GM23338 (cell line): Measurements from ENCODE around the gene DGCR8. TPM values are rescaled to one million over a fixed set of nuclear protein-coding genes. Genes with fewer than 3 reads are reported as not detected.

Source experiments
- ATAC-seq: fragments of 200-7000 bp; cut with Tn5 transposase; 3 replicates; pipeline ENCODE4 v1.9.1; 2020
- DNase-seq: peaks from one replicate; pipeline ENCODE4 v3.0.0-alpha.2; 2015; ENCODE audit warnings: low spot score
- H2AFZ ChIP-seq: fragments of 200-600 bp; sonication (generic); 2 replicates; pipeline ENCODE4 v1.8.0; 2016; ENCODE audit warnings: antibody characterized with exemption, mild to moderate bottlenecking, moderate library complexity
- H3F3A ChIP-seq: fragments of 200-600 bp; sonication (generic); replicated peaks from 2 replicates; pipeline ENCODE4 v1.8.0; 2017; ENCODE audit warnings: antibody characterized with exemption, mixed run types, low read depth
- H3K27ac ChIP-seq: fragments of 200-600 bp; sonication (generic); 2 replicates; pipeline ENCODE4 v1.6.1; 2016; ENCODE audit warnings: low read depth
- H3K27me3 ChIP-seq: fragments of 200-600 bp; sonication (generic); 2 replicates; pipeline ENCODE4 v1.8.0; 2016; ENCODE audit warnings: mild to moderate bottlenecking, mixed run types, moderate library complexity; ENCODE audit not compliant: insufficient read depth
- H3K36me3 ChIP-seq: fragments of 200-600 bp; sonication (generic); 2 replicates; pipeline ENCODE4 v1.8.0; 2016; ENCODE audit warnings: mild to moderate bottlenecking; ENCODE audit not compliant: insufficient read depth
- H3K4me1 ChIP-seq: fragments of 200-600 bp; sonication (generic); 2 replicates; pipeline ENCODE4 v1.8.0; 2016; ENCODE audit warnings: mild to moderate bottlenecking, moderate library complexity; ENCODE audit not compliant: insufficient read depth
- H3K4me2 ChIP-seq: fragments of 200-600 bp; sonication (generic); 2 replicates; pipeline ENCODE4 v1.7.1; 2017; ENCODE audit warnings: mixed run types
- H3K4me3 ChIP-seq: fragments of 200-600 bp; sonication (generic); 2 replicates; pipeline ENCODE4 v1.6.1; 2016; ENCODE audit warnings: mixed run types
- H3K79me2 ChIP-seq: fragments of 200-600 bp; sonication (generic); replicated peaks from 2 replicates; pipeline ENCODE4 v1.8.0; 2017; ENCODE audit warnings: mild to moderate bottlenecking; ENCODE audit not compliant: insufficient read depth
- H3K9me2 ChIP-seq: fragments of 200-600 bp; sonication (generic); 2 replicates; pipeline ENCODE4 v1.8.0; 2017; ENCODE audit not compliant: insufficient read depth
- H4K20me1 ChIP-seq: fragments of 200-600 bp; sonication (generic); replicated peaks from 2 replicates; pipeline ENCODE4 v1.8.0; 2017; ENCODE audit warnings: mild to moderate bottlenecking; ENCODE audit not compliant: insufficient read depth
- H3K27ac Mint-ChIP-seq: 2 replicates; pipeline ENCODE4 v1.8.0; 2020; ENCODE audit warnings: inconsistent platforms, mild to moderate bottlenecking, moderate library complexity, mixed read lengths
- H3K27me3 Mint-ChIP-seq: 3 replicates; pipeline ENCODE4 v1.8.0; 2022; ENCODE audit warnings: low read depth, mild to moderate bottlenecking, moderate library complexity, mixed read lengths, inconsistent platforms; ENCODE audit not compliant: insufficient read depth, poor library complexity
- H3K36me3 Mint-ChIP-seq: 3 replicates; pipeline ENCODE4 v1.8.0; 2021; ENCODE audit warnings: low read depth, mild to moderate bottlenecking, inconsistent platforms, moderate library complexity, mixed read lengths
- H3K4me1 Mint-ChIP-seq: 3 replicates; pipeline ENCODE4 v1.8.0; 2020; ENCODE audit warnings: mild to moderate bottlenecking, inconsistent platforms, mixed read lengths
- H3K4me3 Mint-ChIP-seq: 3 replicates; pipeline ENCODE4 v1.8.0; 2021; ENCODE audit warnings: moderate library complexity, mild to moderate bottlenecking, inconsistent platforms, mixed read lengths
- H3K9me3 Mint-ChIP-seq: 3 replicates; pipeline ENCODE4 v1.8.0; 2020; ENCODE audit warnings: moderate library complexity, mild to moderate bottlenecking, inconsistent platforms, mixed read lengths
- CREB1 ChIP-seq: fragments of 250-450 bp; sonication (Bioruptor Pico); IDR thresholded peaks from 2 replicates; pipeline ENCODE4 v1.5.0; 2020; ENCODE audit warnings: low read depth, mild to moderate bottlenecking, moderate library complexity
- EZH2 ChIP-seq: fragments of 200-600 bp; sonication (generic); IDR thresholded peaks from one replicate; pipeline ENCODE4 v1.8.0; 2017; ENCODE audit warnings: antibody characterized with exemption, mild to moderate bottlenecking, low read depth; ENCODE audit not compliant: unreplicated experiment
- EZH2phosphoT487 ChIP-seq: fragments of 200-600 bp; sonication (generic); IDR thresholded peaks from one replicate; pipeline ENCODE4 v1.8.1; 2018; ENCODE audit warnings: antibody characterized with exemption; ENCODE audit not compliant: unreplicated experiment
- JUNB ChIP-seq: IDR thresholded peaks from one replicate; pipeline ENCODE4 v1.6.1; 2016; ENCODE audit warnings: antibody characterized with exemption; ENCODE audit not compliant: unreplicated experiment
- NANOG ChIP-seq: IDR thresholded peaks from 2 replicates; pipeline ENCODE4 v1.6.1; 2016; ENCODE audit warnings: antibody characterized with exemption, borderline replicate concordance
- POLR2AphosphoS5 ChIP-seq: IDR thresholded peaks from 2 replicates; pipeline ENCODE4 v1.6.1; 2016; ENCODE audit warnings: antibody characterized with exemption, low read depth
- STAT1 ChIP-seq: IDR thresholded peaks from one replicate; pipeline ENCODE4 v1.6.1; 2016; ENCODE audit warnings: antibody characterized with exemption; ENCODE audit not compliant: unreplicated experiment
- ZNF114 ChIP-seq: fragments of 250-450 bp; sonication (Bioruptor Pico); IDR thresholded peaks from 2 replicates; pipeline ENCODE4 v1.5.0; 2020; ENCODE audit warnings: mild to moderate bottlenecking, moderate library complexity
- ZNF331 ChIP-seq: fragments of 250-450 bp; sonication (Bioruptor Pico); IDR thresholded peaks from 2 replicates; pipeline ENCODE4 v1.5.0; 2020; ENCODE audit warnings: low read depth, mild to moderate bottlenecking, moderate library complexity
- ZNF462 ChIP-seq: fragments of 250-450 bp; sonication (Bioruptor Pico); IDR thresholded peaks from 2 replicates; pipeline ENCODE4 v1.5.0; 2020; ENCODE audit warnings: mild to moderate bottlenecking, moderate library complexity
- polyA plus RNA-seq: library from polyadenylated mRNA; unstranded; fragments of >200 nt; fragmentation: Nextera tagmentation; extraction: Ambion mirVana; gene quantifications from 2 replicates; pipeline ENCODE4 v1.2.1, GENCODE V29; 2016
- total RNA-seq: library from RNA; depleted of rRNA; stranded (reverse); fragments of >200 nt; shearing (Covaris generic); gene quantifications from 2 replicates; pipeline ENCODE4 v1.2.3, GENCODE V29; 2014
- TF ChIP-seq, protein P1 (sequence below): IDR thresholded peaks from one replicate; pipeline ENCODE4 v1.6.1; 2018; ENCODE audit warnings: antibody characterized with exemption; ENCODE audit not compliant: unreplicated experiment
- TF ChIP-seq, protein P2 (sequence below), 2 experiments: fragments of 200-600 bp in 1 of 2; sonication (generic) in 1 of 2; conservative IDR thresholded peaks; 2 replicates each; pipeline versions ENCODE4 v1.5.1 to v1.6.1; 2016 to 2017; ENCODE audit warnings: antibody characterized with exemption in 2 of 2, low read depth in 2 of 2, mild to moderate bottlenecking in 2 of 2, moderate library complexity in 1 of 2
- TF ChIP-seq, protein P3 (sequence below): IDR thresholded peaks from 2 replicates; pipeline ENCODE4 v1.6.1; 2016; ENCODE audit warnings: antibody characterized with exemption

DGCR8 gene
- total and polyA plus RNA-seq, 2 experiments from 2014 or later, result 12.2 to 48.9 TPM

DNA sequence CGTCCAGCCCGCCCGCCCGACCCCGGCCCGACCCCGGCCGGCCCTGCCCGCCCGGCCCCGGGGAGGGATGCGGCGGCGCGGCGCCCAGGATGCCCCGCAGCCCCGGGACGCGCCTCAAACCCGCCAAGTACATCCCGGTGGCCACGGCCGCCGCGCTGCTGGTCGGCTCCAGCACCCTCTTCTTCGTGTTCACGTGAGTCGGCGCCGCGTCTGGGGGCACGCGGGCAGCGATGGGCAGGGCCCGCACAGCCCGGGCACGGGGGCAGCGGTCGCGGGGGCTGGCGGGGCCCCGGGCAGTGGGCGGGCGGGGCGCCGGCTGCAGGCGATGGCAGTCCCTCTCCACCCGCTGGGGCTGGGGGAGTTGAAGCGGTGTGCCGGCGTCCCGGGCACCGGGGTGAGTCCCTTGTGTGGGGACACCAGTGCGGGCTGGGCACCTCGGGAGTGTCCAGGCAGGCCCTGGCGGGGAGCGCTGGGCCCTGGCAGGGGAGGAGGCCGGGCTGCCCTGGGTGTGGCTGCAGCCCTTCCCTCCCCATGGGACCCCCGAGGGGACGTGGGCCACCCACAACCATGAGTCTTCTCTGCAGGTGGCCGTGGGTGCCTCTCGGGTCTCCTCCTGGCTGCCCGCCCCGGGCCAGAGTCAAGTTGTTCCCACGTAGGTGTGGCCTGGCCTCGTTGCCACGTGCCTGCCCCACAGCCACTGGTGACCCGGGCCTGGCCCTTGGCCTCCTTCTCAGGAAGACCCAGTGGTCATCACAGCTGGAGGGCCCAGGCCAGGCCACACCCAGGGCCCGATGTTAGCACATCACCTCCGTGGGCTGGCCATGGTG lies 52.0 kb downstream of the DGCR8 start:
- Histone ChIP-seq H4K20me1 (no peaks in the 10 kb centered on the region; the same call in 1 of the 2 replicates), H3K27me3 (no peaks in the 10 kb centered on the region), H3F3A (peaks cover 31% of the 10 kb centered on the region), H3K9me2 (no peaks in the 10 kb centered on the region), H3K27ac (no peak overlapping the region), H3K4me1 (no peaks in the 10 kb centered on the region; the same call in 1 of the 2 replicates), H2AFZ (no peak overlapping the region), H3K36me3 (peaks cover 4% of the 10 kb centered on the region; the same call in 1 of the 2 replicates), H3K79me2 (peaks cover 35% of the 10 kb centered on the region), H3K4me2 (peak overlapping the region; percentile 81), H3K4me3 (peak overlapping the region; percentile 65)
- Mint-ChIP-seq H3K36me3 (peaks cover 15% of the 10 kb centered on the region), H3K27ac (no peak overlapping the region), H3K9me3 (no peaks in the 10 kb centered on the region), H3K4me1 (peaks cover 2% of the 10 kb centered on the region; the same call in 1 of the 3 replicates), H3K4me3 (peak overlapping the region; percentile 66), H3K27me3 (peaks cover 15% of the 10 kb centered on the region)
- no peak for DNase-seq
- ATAC-seq, result no peak
- TF ChIP-seq, protein P1, sequence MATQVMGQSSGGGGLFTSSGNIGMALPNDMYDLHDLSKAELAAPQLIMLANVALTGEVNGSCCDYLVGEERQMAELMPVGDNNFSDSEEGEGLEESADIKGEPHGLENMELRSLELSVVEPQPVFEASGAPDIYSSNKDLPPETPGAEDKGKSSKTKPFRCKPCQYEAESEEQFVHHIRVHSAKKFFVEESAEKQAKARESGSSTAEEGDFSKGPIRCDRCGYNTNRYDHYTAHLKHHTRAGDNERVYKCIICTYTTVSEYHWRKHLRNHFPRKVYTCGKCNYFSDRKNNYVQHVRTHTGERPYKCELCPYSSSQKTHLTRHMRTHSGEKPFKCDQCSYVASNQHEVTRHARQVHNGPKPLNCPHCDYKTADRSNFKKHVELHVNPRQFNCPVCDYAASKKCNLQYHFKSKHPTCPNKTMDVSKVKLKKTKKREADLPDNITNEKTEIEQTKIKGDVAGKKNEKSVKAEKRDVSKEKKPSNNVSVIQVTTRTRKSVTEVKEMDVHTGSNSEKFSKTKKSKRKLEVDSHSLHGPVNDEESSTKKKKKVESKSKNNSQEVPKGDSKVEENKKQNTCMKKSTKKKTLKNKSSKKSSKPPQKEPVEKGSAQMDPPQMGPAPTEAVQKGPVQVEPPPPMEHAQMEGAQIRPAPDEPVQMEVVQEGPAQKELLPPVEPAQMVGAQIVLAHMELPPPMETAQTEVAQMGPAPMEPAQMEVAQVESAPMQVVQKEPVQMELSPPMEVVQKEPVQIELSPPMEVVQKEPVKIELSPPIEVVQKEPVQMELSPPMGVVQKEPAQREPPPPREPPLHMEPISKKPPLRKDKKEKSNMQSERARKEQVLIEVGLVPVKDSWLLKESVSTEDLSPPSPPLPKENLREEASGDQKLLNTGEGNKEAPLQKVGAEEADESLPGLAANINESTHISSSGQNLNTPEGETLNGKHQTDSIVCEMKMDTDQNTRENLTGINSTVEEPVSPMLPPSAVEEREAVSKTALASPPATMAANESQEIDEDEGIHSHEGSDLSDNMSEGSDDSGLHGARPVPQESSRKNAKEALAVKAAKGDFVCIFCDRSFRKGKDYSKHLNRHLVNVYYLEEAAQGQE, result no peak
- TF ChIP-seq CREB1, result no peak
- TF ChIP-seq, protein P2, sequence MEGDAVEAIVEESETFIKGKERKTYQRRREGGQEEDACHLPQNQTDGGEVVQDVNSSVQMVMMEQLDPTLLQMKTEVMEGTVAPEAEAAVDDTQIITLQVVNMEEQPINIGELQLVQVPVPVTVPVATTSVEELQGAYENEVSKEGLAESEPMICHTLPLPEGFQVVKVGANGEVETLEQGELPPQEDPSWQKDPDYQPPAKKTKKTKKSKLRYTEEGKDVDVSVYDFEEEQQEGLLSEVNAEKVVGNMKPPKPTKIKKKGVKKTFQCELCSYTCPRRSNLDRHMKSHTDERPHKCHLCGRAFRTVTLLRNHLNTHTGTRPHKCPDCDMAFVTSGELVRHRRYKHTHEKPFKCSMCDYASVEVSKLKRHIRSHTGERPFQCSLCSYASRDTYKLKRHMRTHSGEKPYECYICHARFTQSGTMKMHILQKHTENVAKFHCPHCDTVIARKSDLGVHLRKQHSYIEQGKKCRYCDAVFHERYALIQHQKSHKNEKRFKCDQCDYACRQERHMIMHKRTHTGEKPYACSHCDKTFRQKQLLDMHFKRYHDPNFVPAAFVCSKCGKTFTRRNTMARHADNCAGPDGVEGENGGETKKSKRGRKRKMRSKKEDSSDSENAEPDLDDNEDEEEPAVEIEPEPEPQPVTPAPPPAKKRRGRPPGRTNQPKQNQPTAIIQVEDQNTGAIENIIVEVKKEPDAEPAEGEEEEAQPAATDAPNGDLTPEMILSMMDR (conservative IDR thresholded peaks at IDR 0.05; ENCODE audit: low read depth in 2 of 2), result no peak
- no peak for TF ChIP-seq EZH2phosphoT487
- no peak for TF ChIP-seq STAT1
- no peak for TF ChIP-seq NANOG
- no peak for TF ChIP-seq EZH2
- no peak for TF ChIP-seq ZNF331 (CRISPR knock-in tag)
- TF ChIP-seq POLR2AphosphoS5, result no peak
- no peak for TF ChIP-seq ZNF462 (CRISPR knock-in tag)
- no peak for TF ChIP-seq ZNF114 (CRISPR knock-in tag)
- TF ChIP-seq, protein P3, sequence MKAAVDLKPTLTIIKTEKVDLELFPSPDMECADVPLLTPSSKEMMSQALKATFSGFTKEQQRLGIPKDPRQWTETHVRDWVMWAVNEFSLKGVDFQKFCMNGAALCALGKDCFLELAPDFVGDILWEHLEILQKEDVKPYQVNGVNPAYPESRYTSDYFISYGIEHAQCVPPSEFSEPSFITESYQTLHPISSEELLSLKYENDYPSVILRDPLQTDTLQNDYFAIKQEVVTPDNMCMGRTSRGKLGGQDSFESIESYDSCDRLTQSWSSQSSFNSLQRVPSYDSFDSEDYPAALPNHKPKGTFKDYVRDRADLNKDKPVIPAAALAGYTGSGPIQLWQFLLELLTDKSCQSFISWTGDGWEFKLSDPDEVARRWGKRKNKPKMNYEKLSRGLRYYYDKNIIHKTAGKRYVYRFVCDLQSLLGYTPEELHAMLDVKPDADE, result no peak
- TF ChIP-seq JUNB, result no peak
